ENCODE measurements around the gene OCIAD2.

The OCIAD2 gene

DNA sequence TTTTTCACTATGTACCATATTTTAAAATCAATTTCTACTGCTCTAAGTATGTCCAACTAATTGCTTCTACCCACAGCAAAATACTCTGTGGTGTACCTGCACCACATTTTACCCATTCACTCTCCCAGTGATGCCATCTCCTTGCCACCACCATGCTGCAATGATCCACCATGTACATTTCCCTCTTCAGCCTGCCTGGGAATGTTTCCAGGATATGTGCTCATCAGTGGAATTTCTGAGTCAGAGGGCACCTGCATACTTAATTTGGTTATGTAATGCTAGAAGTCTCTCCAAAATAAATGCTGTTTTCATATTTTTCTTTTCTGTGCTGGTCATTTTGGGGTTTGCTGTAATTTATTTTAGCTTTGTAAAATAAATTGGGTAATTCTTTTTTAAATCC is 33.2 kb upstream of the OCIAD2 start (continued):
- TF ChIP-seq OVOL3 (tag by site-specific recombination; IDR thresholded peaks at IDR 0.05) (no peak), ZBTB8A (tag by site-specific recombination; IDR thresholded peaks at IDR 0.05) (no peak), ZNF571 (tag by site-specific recombination; IDR thresholded peaks at IDR 0.05) (no peak), GLI4 (tag by site-specific recombination; IDR thresholded peaks at IDR 0.05) (no peak), TRIM28 (IDR thresholded peaks at IDR 0.05; ENCODE audit: borderline replicate concordance, low read length) (no peak), ZNF239 (tag by site-specific recombination; IDR thresholded peaks at IDR 0.05) (no peak), HOXC10 (CRISPR knock-in tag; IDR thresholded peaks at IDR 0.05) (no peak), ZSCAN23 (tag by site-specific recombination; IDR thresholded peaks at IDR 0.05) (no peak), ZNF670 (tag by site-specific recombination; IDR thresholded peaks at IDR 0.05; ENCODE audit: low read depth) (no peak), SALL2 (tag by site-specific recombination; IDR thresholded peaks at IDR 0.05; ENCODE audit: borderline replicate concordance) (no peak), ZNF776 (tag by site-specific recombination; IDR thresholded peaks at IDR 0.05; ENCODE audit: borderline replicate concordance) (no peak), KLF8 (tag by site-specific recombination; IDR thresholded peaks at IDR 0.05) (no peak), ZNF184 (tag by site-specific recombination; IDR thresholded peaks at IDR 0.05) (peak; percentile 64; the same call in 1 of the 2 replicates), SP3 (tag by site-specific recombination; IDR thresholded peaks at IDR 0.05) (no peak), ZNF610 (tag by site-specific recombination; IDR thresholded peaks at IDR 0.05; ENCODE audit: borderline replicate concordance) (no peak), ZNF677 (tag by site-specific recombination; IDR thresholded peaks at IDR 0.05) (no peak)
- TF ChIP-seq, protein P1, sequence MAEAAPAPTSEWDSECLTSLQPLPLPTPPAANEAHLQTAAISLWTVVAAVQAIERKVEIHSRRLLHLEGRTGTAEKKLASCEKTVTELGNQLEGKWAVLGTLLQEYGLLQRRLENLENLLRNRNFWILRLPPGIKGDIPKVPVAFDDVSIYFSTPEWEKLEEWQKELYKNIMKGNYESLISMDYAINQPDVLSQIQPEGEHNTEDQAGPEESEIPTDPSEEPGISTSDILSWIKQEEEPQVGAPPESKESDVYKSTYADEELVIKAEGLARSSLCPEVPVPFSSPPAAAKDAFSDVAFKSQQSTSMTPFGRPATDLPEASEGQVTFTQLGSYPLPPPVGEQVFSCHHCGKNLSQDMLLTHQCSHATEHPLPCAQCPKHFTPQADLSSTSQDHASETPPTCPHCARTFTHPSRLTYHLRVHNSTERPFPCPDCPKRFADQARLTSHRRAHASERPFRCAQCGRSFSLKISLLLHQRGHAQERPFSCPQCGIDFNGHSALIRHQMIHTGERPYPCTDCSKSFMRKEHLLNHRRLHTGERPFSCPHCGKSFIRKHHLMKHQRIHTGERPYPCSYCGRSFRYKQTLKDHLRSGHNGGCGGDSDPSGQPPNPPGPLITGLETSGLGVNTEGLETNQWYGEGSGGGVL (tag by site-specific recombination; IDR thresholded peaks at IDR 0.05) = no peak

DNA sequence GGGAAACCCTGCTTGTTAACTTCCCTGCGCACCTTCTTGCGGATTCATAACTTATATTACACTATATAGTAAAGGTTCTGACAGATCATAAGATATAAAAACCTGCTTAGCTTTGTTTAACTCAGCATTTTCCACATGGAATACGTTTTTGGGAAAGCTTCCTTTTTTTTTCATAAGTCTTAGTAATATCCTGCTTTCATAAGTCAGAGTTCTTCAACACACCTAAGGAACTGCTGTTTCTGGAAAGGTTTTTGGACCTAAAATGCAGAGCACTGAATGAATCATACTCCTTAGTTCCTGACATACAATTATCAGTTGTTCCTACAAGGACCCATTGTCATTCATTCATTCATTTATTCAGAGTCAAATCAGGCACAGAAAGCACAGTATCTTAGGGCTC is 32.3 kb upstream of the OCIAD2 start:
- H3K9me3 ChIP-seq (ENCODE audit: control insufficient read depth, insufficient read depth, low read depth, low read length) = no peaks in the 10 kb centered on the region
- H3K27ac ChIP-seq (ENCODE audit: extremely low read depth, low read depth, low read length) = no peak overlapping the region
- TF ChIP-seq HOXD13 (CRISPR knock-in tag; IDR thresholded peaks at IDR 0.05; ENCODE audit: borderline replicate concordance) (no peak), ZNF473 (tag by site-specific recombination; IDR thresholded peaks at IDR 0.05) (no peak), FEZF1 (tag by site-specific recombination; IDR thresholded peaks at IDR 0.05) (no peak), ZFP3 (tag by site-specific recombination; IDR thresholded peaks at IDR 0.05; ENCODE audit: low read depth) (no peak), ZNF596 (tag by site-specific recombination; IDR thresholded peaks at IDR 0.05) (no peak), ZNF433 (tag by site-specific recombination; IDR thresholded peaks at IDR 0.05; ENCODE audit: low read depth) (no peak), ZNF404 (tag by site-specific recombination; IDR thresholded peaks at IDR 0.05) (no peak), BCL11B (tag by site-specific recombination; IDR thresholded peaks at IDR 0.05; ENCODE audit: low read depth) (no peak), ZSCAN23 (tag by site-specific recombination; IDR thresholded peaks at IDR 0.05) (no peak), ZNF501 (tag by site-specific recombination; IDR thresholded peaks at IDR 0.05) (no peak), ZNF654 (tag by site-specific recombination; IDR thresholded peaks at IDR 0.05; ENCODE audit: low read depth) (no peak), ZBTB7A (tag by site-specific recombination; IDR thresholded peaks at IDR 0.05; ENCODE audit: low read depth) (no peak), ZNF37A (tag by site-specific recombination; IDR thresholded peaks at IDR 0.05) (no peak), ZNF747 (tag by site-specific recombination; IDR thresholded peaks at IDR 0.05) (no peak), ZNF777 (tag by site-specific recombination; IDR thresholded peaks at IDR 0.05; ENCODE audit: borderline replicate concordance) (no peak), ZNF335 (tag by site-specific recombination; conservative IDR thresholded peaks at IDR 0.05) (no peak)
- TF ChIP-seq, protein P2, sequence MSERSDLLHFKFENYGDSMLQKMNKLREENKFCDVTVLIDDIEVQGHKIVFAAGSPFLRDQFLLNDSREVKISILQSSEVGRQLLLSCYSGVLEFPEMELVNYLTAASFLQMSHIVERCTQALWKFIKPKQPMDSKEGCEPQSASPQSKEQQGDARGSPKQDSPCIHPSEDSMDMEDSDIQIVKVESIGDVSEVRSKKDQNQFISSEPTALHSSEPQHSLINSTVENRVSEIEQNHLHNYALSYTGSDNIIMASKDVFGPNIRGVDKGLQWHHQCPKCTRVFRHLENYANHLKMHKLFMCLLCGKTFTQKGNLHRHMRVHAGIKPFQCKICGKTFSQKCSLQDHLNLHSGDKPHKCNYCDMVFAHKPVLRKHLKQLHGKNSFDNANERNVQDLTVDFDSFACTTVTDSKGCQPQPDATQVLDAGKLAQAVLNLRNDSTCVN (tag by site-specific recombination; optimal IDR thresholded peaks at IDR 0.05) = no peak
- H3K4me3 ChIP-seq (ENCODE audit: low read depth, low read length) = no peak overlapping the region
- CTCF ChIA-PET = no interaction called here
- POLR2A ChIA-PET = no interaction called here
- no peaks in the 10 kb centered on the region for H3K4me1 ChIP-seq (ENCODE audit: control insufficient read depth, insufficient read depth, low read length)
- H3K36me3 ChIP-seq (ENCODE audit: control insufficient read depth in 2 of 2, insufficient read depth in 1 of 2, low read length in 2 of 2) = no peaks in the 10 kb centered on the region
